Activated T-helper 1 cell treated with Interleukin-2 at 50 U/mL for 16 hours (primary cell): ENCODE data around the gene OSBP.
A peak's percentile ranks its signal among the peaks of the same experiment; 100 is the strongest.
"Not testable (repeated sequence)": the region's sequence is repeated elsewhere in the genome, so short reads cannot be mapped to it uniquely, and the experiment has no call there.

Experiments used
- DNase-seq: peaks from one replicate; pipeline ENCODE4 v3.0.0-alpha.2; 2020; ENCODE audit warnings: low read depth

Gene OSBP

DNA sequence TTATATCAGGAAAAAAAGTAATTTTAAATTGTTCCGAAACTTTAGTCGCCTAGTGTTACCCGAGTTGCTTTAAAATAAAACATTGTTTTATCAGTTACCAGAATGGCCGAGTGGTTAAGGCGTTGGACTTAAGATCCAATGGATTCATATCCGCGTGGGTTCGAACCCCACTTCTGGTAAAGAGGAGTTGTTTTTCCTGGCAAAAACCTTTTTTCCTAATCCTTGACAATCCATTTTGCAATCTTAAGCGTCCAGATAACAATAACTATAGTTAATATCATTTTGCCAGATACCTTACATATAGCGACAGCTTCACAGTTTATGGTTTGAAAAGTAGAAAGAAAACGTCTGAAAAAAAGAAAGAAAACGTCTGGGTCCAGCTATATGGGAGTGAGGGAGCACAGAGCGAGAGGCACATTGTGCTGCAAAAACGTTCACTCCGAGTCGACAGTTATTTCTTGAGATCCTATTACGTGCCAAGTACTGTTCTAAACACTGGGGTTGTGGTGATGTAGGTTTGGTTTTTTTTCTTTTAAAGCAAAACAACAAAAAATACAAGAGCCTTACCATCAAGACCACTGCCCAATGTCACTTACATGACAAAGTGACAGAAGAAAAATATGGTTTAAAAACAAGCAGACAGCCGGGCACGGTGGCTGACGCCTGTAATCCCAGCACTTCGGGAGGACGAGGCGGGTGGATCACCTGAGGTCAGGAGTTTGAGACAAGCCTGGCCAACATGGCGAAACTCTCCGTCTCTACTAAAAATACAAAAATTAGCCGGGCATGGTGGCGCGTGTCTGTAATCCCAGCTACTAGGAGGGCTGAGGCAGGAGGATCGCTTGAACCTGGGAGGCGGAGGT is 63.7 kb downstream of the OSBP start:
- DNase-seq = no peak

DNA sequence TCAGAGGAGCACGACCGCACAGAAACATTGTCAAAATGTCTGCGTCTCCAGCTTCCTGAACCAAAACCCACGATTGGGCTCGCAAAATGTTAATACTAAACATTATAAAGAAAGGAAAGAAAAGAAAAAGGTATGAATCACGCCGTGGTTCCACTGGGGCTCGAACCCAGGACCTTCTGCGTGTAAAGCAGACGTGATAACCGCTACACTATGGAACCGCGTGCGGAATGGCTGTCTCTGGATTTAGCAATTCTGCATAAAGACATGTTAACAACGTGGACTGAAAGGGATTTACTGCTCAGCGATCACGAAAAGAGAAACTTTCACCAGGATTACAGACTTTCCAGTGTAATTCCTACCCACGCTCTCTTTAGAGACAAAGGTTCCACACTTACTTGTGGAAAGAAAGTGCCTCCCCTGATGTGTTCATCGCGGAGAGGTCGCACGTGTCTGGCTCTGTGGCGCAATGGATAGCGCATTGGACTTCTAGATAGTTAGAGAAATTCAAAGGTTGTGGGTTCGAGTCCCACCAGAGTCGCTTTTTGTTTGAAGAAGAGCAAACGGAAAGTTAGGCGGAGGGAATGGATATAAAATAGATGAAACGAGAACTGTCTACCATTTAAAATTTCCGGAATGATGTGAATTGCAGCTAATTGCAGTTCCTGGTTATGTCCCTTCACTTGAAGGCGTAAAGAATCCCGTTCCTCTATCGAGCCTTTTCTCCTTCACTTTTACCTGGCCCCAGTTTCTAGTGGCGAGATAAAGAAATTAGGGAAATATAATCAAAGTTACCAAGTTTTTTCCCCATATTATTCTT is 64.5 kb downstream of the OSBP start:
- DNase-seq = peak; percentile 53

DNA sequence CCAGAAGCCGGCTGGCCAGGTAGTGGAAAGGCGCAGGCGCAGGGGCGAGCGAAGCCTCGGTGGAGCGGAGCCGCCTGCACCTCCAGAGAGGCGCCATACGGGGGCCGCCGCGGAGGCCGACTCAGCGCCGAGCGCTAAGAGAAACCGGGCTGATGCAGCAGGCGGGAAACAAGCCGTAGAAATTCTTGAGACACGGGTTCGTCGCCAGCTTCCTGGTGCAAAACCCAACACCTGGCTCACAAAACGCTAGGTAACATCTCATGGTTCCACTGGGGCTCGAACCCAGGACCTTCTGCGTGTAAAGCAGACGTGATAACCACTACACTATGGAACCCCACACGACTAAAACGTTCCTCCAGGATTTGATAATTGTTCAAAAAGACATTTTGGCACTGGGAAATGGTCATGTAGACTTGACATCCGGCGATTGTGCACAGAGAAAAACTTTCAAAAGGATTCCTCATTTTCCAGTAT is 65.2 kb downstream of the OSBP start:
- DNase-seq = peak; percentile 75

DNA sequence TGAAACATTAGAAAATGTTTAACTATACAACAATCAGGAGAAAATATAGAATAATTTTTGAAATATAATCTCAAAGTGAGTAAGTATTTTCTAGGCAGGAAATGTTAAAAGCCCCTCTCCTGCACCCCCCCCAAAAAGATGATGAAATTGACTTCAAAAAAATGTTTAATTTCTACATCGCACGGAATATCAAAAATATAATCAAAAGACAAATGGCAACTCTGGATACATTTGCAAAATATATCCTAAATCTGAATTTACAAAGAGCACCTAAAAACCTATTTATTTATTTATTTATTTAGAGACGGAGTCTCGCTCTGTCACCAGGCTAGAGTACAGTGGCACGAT is 67.3 kb downstream of the OSBP start:
- no peak for DNase-seq

DNA sequence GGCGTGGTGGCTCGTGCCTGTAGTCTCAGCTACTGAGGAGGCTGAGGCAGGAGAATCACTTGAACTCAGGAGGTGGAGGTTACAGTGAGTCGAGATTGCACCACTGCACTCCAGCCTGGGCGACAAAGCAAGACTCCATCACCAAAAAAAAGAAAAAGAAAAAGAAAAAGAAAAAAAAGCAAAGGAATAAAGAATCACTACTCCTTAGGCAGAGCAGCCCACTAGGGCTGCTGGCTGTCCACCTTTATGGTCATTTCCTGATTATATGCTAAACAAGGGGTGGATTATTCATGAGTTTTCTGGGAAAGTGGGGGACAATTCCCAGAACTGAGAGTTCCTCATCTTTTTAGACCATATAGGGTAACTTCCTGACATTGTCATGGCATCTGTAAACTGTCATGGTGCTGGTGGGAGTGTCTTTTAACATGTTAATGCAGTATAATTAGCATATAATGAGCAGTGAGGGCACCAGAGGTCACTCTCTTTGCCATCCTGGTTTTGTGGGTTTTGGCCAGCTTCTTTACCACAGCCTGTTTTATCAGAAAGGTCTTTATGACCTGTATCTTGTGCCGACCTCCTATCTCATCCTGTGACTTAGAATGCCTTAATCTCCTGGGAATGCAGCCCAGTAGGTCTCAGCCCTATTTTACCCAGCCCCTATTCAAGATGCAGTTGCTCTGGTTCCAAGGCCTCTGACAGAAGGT is 67.8 kb downstream of the OSBP start:
- not testable (repeated sequence) for DNase-seq

DNA sequence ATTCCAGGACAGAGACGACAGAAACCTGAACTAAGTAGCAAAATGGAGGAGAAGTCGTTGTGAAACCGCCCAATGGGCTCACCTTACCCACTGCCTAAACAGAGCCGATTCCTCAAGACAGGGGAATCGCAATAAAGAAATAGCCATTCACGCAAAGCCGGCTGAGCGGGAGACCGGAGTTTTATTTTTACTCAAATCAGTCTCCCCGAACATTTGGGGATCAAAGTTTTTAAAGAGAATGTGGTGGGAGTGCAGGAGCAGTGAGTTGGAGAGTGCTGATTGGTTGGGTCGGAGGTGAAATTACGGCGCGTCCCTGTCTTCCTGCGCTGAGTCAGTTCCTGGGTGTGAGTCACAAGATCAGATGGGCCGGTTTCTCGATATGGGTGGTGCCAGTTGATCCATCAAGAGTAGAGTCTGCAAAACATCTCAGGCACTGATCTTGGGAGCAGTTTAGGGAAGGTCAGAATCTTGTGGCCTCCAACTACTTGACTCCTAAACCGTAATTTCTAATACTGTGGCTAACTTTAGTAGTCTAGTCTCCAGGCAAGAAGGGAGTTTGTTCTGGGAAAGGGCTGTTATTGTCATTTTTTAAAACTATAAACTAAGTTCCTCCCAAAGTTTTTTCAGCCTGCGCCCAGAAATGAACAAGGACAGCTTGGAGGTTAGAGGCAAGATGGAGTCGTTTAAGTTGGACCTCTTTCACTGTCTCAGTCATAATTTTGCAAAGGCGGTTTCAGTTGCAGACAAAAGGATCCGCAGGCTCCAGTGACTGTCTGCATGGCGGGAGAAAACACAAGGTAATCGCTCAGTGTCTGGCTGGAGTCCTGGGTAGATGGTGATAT is 70.2 kb downstream of the OSBP start:
- DNase-seq = no peak

DNA sequence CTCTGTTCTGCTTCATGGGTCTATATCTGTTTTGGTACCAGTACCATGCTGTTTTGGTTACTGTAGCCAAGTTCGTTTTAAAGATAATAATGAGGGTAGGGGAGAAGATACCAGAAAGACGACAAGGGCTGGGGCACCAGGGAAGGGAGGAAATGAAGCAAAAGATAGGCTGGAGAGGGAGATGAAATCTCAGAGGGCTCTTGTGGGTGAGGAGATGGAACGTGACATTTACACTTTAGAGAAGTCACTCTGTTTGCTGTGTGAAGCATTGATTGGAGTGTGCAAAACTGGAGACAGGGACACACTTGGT is 70.8 kb downstream of the OSBP start:
- DNase-seq = no peak

DNA sequence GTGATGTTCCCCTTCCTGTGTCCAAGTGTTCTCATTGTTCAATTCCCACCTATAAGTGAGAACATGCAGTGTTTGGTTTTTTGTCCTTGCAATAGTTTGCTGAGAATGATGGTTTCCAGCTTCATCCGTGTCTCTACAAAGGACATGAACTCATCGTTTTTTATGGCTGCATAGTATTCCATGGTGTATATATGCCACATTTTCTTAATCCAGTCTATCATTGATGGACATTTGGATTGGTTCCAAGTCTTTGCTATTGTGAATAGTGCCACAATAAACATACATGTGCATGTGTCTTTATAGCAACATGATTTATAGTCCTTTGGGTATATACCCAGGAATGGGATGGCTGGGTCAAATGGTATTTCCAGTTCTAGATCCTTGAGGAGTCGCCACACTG is 71.9 kb downstream of the OSBP start:
- DNase-seq = not testable (repeated sequence)

DNA sequence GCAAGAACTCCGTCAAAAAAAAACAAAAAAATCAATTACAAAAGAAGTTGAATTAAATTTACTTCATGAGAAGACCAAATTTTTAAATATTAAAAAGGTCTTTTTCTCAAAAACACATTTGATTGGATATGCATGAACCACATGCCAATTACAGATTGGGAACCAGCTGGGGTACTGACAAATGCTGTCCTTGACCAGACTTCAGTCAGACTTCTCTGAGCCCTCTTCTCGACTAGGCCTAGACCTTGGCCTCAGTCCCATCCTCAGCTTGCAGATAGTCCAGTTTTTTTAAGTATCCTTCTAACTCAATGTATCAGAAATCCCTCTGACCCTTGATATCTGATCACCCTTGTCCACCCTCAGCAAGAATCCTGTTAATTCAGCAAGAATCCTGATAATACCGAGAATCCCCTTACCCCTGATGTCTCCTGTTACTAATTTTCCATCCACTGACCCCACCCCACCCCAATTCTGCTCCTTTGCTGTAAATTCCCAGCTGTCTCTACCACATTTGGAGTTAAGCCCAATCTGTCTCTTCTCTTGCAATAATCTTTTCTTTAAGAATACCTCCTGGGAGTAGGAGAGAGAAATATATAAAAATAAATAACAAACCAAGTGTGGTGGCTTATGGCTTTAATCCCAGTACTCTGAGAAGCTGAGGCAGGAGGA is 73.3 kb downstream of the OSBP start:
- no peak for DNase-seq

DNA sequence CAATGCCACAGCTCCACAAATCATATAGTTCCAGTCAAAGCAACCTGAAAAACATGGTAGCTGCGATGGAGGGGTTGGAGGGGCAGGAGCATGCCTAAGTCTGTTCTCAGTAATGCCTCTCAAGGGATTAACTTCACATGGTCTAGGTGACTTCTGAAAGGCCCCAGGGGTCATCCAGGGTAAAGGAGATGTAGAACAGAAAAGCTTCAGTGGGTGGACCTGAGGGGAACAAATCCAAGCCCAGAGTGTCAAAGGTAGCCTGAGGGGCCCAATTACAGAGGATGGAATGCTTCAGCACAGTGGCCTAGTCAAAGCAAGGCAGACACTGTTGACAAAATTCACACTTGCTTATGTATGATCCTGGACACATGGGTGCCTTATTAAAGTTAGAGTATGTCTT is 80.9 kb downstream of the OSBP start:
- DNase-seq = no peak

DNA sequence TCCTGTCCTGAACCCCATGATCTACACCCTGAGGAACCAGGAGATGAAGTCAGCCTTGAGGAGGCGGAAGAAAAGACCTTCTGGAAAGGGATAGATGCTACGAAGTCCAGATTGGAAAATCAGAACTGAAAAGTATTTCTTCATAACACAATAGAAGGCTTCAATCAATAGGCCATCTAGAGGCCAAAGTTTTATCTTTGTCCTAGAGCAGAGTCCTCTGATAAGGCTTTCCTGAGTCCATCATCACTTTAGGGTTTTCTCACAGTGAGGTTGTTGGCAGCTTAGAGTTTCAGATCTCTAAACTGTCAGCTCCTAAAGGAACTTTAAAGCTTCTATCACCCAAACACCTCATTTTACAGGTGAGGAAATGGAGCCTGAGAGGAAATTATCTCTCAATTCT is 83.0 kb downstream of the OSBP start:
- no peak for DNase-seq

DNA sequence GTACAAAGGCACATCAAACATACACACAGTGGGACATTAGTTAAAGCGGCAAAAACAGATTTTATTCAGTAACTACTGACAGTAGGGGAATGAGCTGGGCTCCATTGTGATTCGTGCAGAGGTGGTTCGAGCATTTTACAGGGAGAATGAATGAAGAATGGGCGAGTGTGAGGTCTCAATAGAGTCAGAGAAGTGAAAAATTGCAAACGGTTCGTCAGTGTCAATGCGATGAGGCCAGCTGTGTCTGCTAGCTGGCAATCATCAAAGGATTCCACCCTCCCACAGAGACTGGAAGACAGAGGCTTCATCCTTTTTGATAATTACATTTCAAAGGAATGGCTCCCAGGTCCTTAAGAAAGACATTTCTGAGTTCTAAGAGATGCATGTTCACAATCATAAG is 86.9 kb downstream of the OSBP start:
- no peak for DNase-seq
